HG03066 (cell line): ENCODE data around the gene CYP2S1.
"Not testable (repeated sequence)": the region's sequence is repeated elsewhere in the genome, so short reads cannot be mapped to it uniquely, and the experiment has no call there.

Experiments
- ATAC-seq: cut with Tn5 transposase; IDR thresholded peaks from one replicate; pipeline ENCODE4 v1.9.1; 2021; ENCODE audit warnings: low read depth; ENCODE audit not compliant: unreplicated experiment

The CYP2S1 gene

GRCh38 chr19:41194157-41194552, 1.1 kb downstream of the CYP2S1 start:
- ATAC-seq = no peak

GRCh38 chr19:41195675-41196497, 2.9 kb downstream of the CYP2S1 start:
- no peak for ATAC-seq

GRCh38 chr19:41198559-41198958, 5.5 kb downstream of the CYP2S1 start:
- ATAC-seq = no peak

GRCh38 chr19:41203371-41203770, 10.4 kb downstream of the CYP2S1 start:
- no peak for ATAC-seq

GRCh38 chr19:41204338-41204737, 11.3 kb downstream of the CYP2S1 start:
- not testable (repeated sequence) for ATAC-seq

- ATAC-seq = no peak
Observed at GRCh38 chr19:41205995-41206394, 13.0 kb downstream of the CYP2S1 start.

GRCh38 chr19:41206456-41206855, 13.4 kb downstream of the CYP2S1 start:
- ATAC-seq = no peak

GRCh38 chr19:41206926-41207750, 14.1 kb downstream of the CYP2S1 start:
- ATAC-seq = no peak

GRCh38 chr19:41214161-41214560, 21.1 kb downstream of the CYP2S1 start:
- ATAC-seq = no peak

- ATAC-seq = no peak
Observed at GRCh38 chr19:41217741-41218140, 24.7 kb downstream of the CYP2S1 start.

- ATAC-seq = no peak
Observed at GRCh38 chr19:41218249-41218614, 25.2 kb downstream of the CYP2S1 start.

- no peak for ATAC-seq
Observed at GRCh38 chr19:41218615-41219507, 25.8 kb downstream of the CYP2S1 start, which contains the start of gene AXL. Gene AXL (plus strand): TSS chr19:41219223. CDS start chr19:41219393, 170 bp downstream.

GRCh38 chr19:41219924-41220567, 27.0 kb downstream of the CYP2S1 start:
- ATAC-seq = no peak

- ATAC-seq = no peak
Observed at GRCh38 chr19:41220811-41221210, 27.8 kb downstream of the CYP2S1 start.

- ATAC-seq = no peak
Observed at GRCh38 chr19:41221514-41222205, 28.6 kb downstream of the CYP2S1 start.

GRCh38 chr19:41222240-41222639, 29.2 kb downstream of the CYP2S1 start:
- no peak for ATAC-seq

- no peak for ATAC-seq
Observed at GRCh38 chr19:41223431-41224234, 30.6 kb downstream of the CYP2S1 start.

- no peak for ATAC-seq
Observed at GRCh38 chr19:41224632-41225031, 31.6 kb downstream of the CYP2S1 start.
